ENCODE results near the gene CYP26B1.
"Not testable (repeated sequence)": the region's sequence is repeated elsewhere in the genome, so short reads cannot be mapped to it uniquely, and the experiment has no call there.

The CYP26B1 gene

DNA sequence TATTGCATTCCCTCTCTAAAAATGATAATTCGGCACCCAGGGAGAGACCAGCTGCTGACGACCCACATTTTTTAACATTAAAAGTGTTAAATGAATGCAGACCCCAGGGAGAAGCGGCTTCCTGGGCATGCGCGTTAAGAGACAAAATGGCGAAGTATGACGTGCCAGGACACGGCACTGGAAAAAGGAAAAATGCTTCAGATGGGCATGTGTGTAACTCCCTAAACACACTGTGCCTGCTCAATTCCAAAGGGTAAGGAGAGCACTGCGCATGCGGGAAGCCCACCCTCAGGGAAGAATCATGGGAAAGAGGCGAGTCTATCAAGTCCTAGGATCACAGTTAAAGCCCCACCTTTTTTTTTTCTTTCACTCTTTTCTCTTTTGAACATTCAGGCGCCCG is 58.1 kb downstream of the CYP26B1 start:
- Histone ChIP-seq H3K4me3 (no peak overlapping the region), H3K27ac (no peak overlapping the region)
- TF ChIP-seq, protein P1, sequence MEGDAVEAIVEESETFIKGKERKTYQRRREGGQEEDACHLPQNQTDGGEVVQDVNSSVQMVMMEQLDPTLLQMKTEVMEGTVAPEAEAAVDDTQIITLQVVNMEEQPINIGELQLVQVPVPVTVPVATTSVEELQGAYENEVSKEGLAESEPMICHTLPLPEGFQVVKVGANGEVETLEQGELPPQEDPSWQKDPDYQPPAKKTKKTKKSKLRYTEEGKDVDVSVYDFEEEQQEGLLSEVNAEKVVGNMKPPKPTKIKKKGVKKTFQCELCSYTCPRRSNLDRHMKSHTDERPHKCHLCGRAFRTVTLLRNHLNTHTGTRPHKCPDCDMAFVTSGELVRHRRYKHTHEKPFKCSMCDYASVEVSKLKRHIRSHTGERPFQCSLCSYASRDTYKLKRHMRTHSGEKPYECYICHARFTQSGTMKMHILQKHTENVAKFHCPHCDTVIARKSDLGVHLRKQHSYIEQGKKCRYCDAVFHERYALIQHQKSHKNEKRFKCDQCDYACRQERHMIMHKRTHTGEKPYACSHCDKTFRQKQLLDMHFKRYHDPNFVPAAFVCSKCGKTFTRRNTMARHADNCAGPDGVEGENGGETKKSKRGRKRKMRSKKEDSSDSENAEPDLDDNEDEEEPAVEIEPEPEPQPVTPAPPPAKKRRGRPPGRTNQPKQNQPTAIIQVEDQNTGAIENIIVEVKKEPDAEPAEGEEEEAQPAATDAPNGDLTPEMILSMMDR (IDR thresholded peaks at IDR 0.05): no peak
- DNase-seq (ENCODE audit: low spot score): no peak

DNA sequence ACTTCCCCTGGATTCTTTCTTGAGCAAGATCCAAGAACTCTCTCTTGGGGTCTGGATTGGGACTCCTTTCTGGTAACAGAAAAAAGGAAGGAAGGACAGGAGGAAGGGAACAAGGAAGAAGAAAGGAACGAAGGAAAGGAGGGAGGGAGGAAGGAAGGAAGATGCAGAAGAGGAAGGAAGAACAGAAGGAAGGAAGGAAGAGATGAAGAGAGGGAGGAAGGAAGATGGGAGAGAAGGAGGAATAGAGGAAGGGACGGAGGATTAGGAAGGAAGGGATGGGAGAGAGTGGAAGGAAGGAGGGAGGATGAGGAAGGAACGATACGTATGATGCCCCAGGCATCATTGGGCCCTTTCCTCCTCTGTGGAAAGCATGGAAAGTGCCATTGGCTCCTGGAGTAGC is 58.6 kb downstream of the CYP26B1 start:
- TF ChIP-seq, protein P1 (IDR thresholded peaks at IDR 0.05): no peak
- H3K27ac ChIP-seq: no peak overlapping the region
- no peak for DNase-seq (ENCODE audit: low spot score)
- H3K4me3 ChIP-seq: no peak overlapping the region

DNA sequence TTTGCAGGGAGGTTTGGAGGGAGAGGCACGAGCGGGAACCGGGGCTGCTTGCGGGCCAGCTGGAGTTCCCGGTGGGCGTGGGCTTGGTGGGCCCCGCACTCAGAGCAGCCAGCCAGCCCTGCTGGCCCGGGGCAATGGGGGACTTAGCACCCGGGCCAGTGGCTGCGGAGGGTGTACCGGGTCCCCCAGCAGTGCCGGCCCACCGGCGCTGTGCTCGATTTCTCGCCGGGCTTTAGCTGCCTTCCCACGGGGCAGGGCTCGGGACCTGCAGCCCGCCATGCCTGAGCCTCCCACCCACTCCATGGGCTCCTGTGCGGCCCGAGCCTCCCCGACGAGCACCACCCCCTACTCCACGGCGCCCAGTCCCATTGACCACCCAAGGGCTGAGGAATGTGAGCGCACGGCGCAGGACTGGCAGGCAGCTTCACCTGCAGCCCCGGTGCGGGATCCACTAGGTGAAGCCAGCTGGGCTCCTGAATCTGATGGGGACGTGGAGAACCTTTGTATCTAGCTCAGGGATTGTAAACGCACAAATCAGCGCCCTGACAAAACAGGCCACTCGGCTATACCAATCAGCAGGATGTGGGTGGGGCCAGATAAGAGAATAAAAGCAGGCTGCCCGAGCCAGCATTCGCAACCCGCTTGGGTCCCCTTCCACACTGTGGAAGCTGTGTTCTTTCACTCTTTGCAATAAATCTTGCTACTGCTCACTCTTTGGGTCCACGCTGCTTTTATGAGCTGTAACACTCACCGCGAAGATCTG is 60.6 kb downstream of the CYP26B1 start:
- not testable (repeated sequence) for H3K4me3 ChIP-seq; DNase-seq (ENCODE audit: low spot score); H3K27ac ChIP-seq

DNA sequence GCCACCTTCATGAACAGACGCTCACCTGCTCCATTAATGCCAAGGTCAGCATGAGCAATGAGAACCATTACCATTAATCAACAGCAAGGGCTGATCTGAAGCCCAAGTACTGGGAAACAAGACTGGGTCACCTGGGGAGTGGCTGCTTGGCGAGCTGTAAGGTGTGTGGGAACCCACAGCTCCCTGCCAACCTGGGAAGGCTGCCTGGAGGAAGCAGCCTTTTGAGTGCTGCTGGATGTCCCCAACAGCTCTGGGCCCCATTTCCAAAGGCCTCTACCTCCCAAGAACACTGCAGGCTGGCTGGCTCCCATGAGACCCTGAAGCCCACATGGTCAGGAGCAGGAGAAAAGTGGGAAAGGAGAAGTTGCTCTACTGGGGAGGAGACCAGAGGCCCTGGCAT is 62.1 kb downstream of the CYP26B1 start:
- no peak for DNase-seq (ENCODE audit: low spot score)
- TF ChIP-seq, protein P1 (IDR thresholded peaks at IDR 0.05): no peak
- Histone ChIP-seq H3K4me3 (no peak overlapping the region), H3K27ac (no peak overlapping the region)

DNA sequence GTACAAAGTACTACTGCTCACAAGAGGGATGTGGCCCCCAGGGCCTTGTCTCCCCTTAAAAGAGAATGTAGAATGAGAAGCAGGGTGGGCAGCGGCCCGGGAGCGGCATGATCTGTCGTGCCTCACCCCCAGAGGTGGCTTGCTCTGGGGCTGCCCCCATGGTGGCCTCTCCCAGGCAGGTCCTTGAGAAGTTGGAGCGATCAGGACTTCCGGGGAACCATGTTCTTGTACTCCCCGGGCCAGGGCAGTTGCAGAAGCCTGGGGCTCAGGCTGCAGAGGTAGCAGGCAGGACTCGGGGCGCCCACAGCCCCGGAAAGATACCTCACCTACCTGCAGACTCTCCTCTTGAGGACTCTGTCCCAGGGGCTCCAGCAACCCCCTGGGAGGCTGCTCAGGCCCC is 62.6 kb downstream of the CYP26B1 start:
- H3K27ac ChIP-seq: no peak overlapping the region
- no peak for DNase-seq (ENCODE audit: low spot score)
- TF ChIP-seq, protein P1 (IDR thresholded peaks at IDR 0.05): no peak
- H3K4me3 ChIP-seq: no peak overlapping the region

DNA sequence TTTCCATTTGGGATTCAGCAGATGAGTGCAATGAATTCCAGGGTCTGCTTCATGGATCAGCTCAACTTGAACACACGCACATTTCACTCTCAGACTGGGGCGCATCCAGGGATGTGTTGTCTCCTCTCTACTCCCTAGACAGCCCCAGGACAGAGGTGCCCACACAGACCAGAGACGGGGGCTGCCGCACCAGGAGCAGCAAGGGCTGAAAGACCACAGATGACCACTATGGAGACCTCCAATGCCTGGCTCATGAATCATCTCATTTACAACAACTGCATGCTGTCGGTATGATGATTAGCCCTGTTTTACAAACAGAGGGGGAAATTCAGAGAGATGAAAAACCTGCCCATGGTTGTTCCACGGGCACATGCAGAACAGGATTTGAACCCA is 63.1 kb downstream of the CYP26B1 start:
- Histone ChIP-seq H3K4me3 (no peak overlapping the region), H3K27ac (no peak overlapping the region)
- no peak for DNase-seq (ENCODE audit: low spot score)
- TF ChIP-seq, protein P1 (IDR thresholded peaks at IDR 0.05): no peak

DNA sequence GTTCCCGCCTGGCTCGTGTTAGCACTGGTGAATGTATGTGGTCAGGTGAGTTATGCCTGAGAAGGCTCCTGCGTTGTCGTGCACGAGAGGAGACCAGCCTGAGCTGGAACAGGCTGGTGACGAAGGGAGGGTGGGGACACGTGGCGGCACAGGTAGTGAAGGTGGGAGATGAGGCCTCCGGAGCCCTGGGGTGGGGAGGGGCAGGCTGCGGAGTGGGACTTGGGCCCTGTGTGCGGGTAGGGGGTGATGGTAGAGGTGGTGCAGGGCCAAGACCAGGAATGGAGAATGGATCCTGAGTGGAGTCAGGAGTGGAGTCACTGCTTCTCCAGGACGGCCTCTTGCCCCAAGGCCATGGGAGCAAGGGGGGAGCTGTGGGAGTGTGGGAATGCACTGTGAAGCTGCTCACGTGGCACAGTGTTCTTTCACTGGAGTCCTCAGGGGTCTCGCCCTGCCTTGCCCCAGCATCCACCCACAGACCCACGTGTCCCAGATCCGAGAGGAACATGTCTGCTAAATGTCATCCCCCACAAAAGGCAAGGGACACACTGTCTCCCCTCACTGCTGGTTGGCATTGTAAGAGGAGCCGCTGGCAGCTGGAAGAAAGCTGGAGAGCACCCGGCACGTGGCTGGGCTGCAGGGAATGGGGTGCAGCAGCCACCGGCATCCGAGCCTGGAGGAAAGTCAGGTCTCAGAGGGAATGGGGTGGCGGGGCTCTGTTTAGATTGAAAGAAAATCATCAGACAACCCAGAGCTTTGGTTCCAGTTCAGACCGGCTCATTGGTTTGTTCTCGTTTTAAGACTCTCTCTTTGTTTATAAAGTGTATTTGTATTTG is 63.7 kb downstream of the CYP26B1 start:
- Histone ChIP-seq H3K27ac (no peak overlapping the region), H3K4me3 (no peak overlapping the region)
- DNase-seq (ENCODE audit: low spot score): no peak
- TF ChIP-seq, protein P1 (IDR thresholded peaks at IDR 0.05): no peak
